Measurements from ENCODE around the gene CBX2. TPM values are rescaled to one million over a fixed set of nuclear protein-coding genes. Genes with fewer than 3 reads are reported as not detected.

Gene CBX2
- total RNA-seq, 4 donors from 2014 or later = 0.54 to 1.7 (median 1.1) TPM

GRCh38 chr17:79740413-79740812 is 37.5 kb upstream of the CBX2 start:
- intact Hi-C loops (cut with DNase I) = no loop called here
- H3K36me3 ChIP-seq = no peaks in the 10 kb centered on the region

GRCh38 chr17:79741401-79741750 is 36.6 kb upstream of the CBX2 start:
- no peaks in the 10 kb centered on the region for H3K27me3 ChIP-seq
- no peak overlapping the region for H3K27ac ChIP-seq
- WGBS, 2 donors = 30 to 34% methylated on average over 3 to 6 of the region's 10 CpGs
- intact Hi-C loops (cut with DNase I) = no loop called here
- no peak for TF ChIP-seq POLR2A (IDR thresholded peaks at IDR 0.05)
- TF ChIP-seq CTCF (IDR thresholded peaks at IDR 0.05) = no peak
- H3K4me3 ChIP-seq (replicated peaks in 1 of 3) = no peak overlapping the region
- no peaks in the 10 kb centered on the region for H3K9me3 ChIP-seq
- H3K4me1 ChIP-seq = peaks cover 3 to 9% of the 10 kb centered on the region in 2 donors
- DNase-seq = no peak
- no peaks in the 10 kb centered on the region for H3K36me3 ChIP-seq

More at GRCh38 chr17:79740413-79740812, 37.5 kb upstream of the CBX2 start:
- Histone ChIP-seq H3K9me3 (no peaks in the 10 kb centered on the region), H3K27ac (no peak overlapping the region), H3K4me3 (replicated peaks in 1 of 3) (no peak overlapping the region), H3K4me1 (peaks cover 3 to 9% of the 10 kb centered on the region in 2 donors), H3K27me3 (no peaks in the 10 kb centered on the region)
- 50 to 64% methylated on average over 8 of the region's 8 CpGs for WGBS, 2 donors
- no peak for DNase-seq
- TF ChIP-seq CTCF (IDR thresholded peaks at IDR 0.05) (no peak), POLR2A (IDR thresholded peaks at IDR 0.05) (no peak)

- Histone ChIP-seq H3K27me3 (no peaks in the 10 kb centered on the region), H3K4me3 (replicated peaks in 1 of 3) (no peak overlapping the region), H3K4me1 (peaks cover 5 to 15% of the 10 kb centered on the region in 2 donors), H3K27ac (no peak overlapping the region), H3K9me3 (no peaks in the 10 kb centered on the region), H3K36me3 (no peaks in the 10 kb centered on the region)
- TF ChIP-seq CTCF (IDR thresholded peaks at IDR 0.05) (peak; percentile 51 to 99 (median 87)), POLR2A (IDR thresholded peaks at IDR 0.05) (no peak)
- 19 to 27% methylated on average over 17 to 27 of the region's 53 CpGs for WGBS, 2 donors
- intact Hi-C loops (cut with DNase I) = no loop called here
- DNase-seq = peak; percentile 70 to 71
These were observed 36.0 kb upstream of the CBX2 start for GRCh38 chr17:79741751-79742588.

GRCh38 chr17:79742589-79742918 is 35.4 kb upstream of the CBX2 start:
- intact Hi-C loops (cut with DNase I) = no loop called here
- no peak for DNase-seq
- Histone ChIP-seq H3K4me1 (peaks cover 8 to 20% of the 10 kb centered on the region in 2 donors), H3K4me3 (replicated peaks in 1 of 3) (no peak overlapping the region), H3K36me3 (no peaks in the 10 kb centered on the region), H3K27me3 (peaks cover 4% of the 10 kb centered on the region), H3K9me3 (no peaks in the 10 kb centered on the region), H3K27ac (no peak overlapping the region)
- WGBS, 2 donors = 100% methylated on average over 1 of the region's 1 CpG; no CpG with 5 or more reads in 1 of the 2 donors
- no peak for TF ChIP-seq POLR2A (IDR thresholded peaks at IDR 0.05)
- no peak for TF ChIP-seq CTCF (IDR thresholded peaks at IDR 0.05)

GRCh38 chr17:79742951-79743476 is 34.9 kb upstream of the CBX2 start:
- Histone ChIP-seq H3K27ac (no peak overlapping the region), H3K27me3 (peaks cover 4% of the 10 kb centered on the region), H3K4me3 (replicated peaks in 1 of 3) (no peak overlapping the region), H3K4me1 (peaks cover 8 to 25% of the 10 kb centered on the region in 2 donors), H3K36me3 (no peaks in the 10 kb centered on the region), H3K9me3 (no peaks in the 10 kb centered on the region)
- TF ChIP-seq CTCF (IDR thresholded peaks at IDR 0.05) (no peak), POLR2A (IDR thresholded peaks at IDR 0.05) (no peak)
- intact Hi-C loops (cut with DNase I) = no loop called here
- 85 to 91% methylated on average over 7 of the region's 7 CpGs for WGBS, 2 donors
- DNase-seq = no peak
